AG10803 (cell line): ENCODE data around the gene PADI1.
A peak's percentile ranks its signal among the peaks of the same experiment; 100 is the strongest.

Experiments
- DNase-seq: peaks from one replicate; pipeline ENCODE4 v3.0.0; 2010; ENCODE audit warnings: low read depth
- H3K4me3 ChIP-seq: 2 replicates; pipeline ENCODE4 v1.5.1; 2011; ENCODE audit warnings: mild to moderate bottlenecking, low read length, control low read depth
- TF ChIP-seq, protein P1 (sequence below): conservative IDR thresholded peaks from 2 replicates; pipeline ENCODE4 v1.5.1; 2011; ENCODE audit warnings: mild to moderate bottlenecking, low read length, control low read depth, inconsistent platforms

PADI1 gene

DNA sequence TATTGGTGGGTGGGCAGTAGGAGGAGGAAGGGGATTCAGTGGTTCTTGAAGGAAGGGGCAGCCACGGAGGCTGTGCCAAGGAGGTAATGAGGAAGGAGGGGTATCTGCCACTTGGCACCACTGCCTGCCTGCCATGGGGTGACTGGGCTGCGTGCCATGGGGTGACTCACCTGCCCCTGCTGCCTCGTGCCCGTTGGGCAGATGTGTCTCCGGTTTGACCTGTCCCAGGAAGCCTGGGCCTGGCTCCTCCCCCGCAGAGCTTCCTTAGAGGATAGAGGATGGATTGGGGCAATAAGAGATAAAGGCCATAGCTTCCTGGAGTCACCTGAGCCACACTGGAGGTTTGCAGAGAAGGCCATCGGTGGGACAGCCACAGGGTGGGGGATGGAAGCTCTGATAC is 45.7 kb downstream of the PADI1 start:
- TF ChIP-seq, protein P1, sequence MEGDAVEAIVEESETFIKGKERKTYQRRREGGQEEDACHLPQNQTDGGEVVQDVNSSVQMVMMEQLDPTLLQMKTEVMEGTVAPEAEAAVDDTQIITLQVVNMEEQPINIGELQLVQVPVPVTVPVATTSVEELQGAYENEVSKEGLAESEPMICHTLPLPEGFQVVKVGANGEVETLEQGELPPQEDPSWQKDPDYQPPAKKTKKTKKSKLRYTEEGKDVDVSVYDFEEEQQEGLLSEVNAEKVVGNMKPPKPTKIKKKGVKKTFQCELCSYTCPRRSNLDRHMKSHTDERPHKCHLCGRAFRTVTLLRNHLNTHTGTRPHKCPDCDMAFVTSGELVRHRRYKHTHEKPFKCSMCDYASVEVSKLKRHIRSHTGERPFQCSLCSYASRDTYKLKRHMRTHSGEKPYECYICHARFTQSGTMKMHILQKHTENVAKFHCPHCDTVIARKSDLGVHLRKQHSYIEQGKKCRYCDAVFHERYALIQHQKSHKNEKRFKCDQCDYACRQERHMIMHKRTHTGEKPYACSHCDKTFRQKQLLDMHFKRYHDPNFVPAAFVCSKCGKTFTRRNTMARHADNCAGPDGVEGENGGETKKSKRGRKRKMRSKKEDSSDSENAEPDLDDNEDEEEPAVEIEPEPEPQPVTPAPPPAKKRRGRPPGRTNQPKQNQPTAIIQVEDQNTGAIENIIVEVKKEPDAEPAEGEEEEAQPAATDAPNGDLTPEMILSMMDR, result no peak
- no peak overlapping the region for H3K4me3 ChIP-seq
- no peak for DNase-seq

DNA sequence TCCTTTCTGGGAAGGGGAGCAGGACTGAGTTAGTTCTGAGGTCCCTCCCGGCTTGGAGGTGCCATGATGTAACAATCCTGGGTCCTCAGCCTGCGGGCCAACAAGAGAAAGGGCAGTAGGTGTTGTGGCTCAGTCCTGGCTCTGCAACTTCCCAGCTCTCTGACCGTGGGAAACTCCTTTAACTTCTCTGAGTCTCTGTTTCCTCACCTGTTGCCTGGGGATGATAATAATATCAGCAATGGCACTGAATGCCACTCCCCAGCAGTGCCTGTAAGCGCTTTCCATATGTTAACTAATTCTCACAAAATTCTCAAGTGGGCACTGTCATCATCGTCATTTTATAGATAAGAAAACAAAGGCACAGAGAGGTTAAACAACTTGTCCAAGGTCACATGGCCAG is 46.3 kb downstream of the PADI1 start:
- DNase-seq, result no peak
- TF ChIP-seq, protein P1, result no peak

DNA sequence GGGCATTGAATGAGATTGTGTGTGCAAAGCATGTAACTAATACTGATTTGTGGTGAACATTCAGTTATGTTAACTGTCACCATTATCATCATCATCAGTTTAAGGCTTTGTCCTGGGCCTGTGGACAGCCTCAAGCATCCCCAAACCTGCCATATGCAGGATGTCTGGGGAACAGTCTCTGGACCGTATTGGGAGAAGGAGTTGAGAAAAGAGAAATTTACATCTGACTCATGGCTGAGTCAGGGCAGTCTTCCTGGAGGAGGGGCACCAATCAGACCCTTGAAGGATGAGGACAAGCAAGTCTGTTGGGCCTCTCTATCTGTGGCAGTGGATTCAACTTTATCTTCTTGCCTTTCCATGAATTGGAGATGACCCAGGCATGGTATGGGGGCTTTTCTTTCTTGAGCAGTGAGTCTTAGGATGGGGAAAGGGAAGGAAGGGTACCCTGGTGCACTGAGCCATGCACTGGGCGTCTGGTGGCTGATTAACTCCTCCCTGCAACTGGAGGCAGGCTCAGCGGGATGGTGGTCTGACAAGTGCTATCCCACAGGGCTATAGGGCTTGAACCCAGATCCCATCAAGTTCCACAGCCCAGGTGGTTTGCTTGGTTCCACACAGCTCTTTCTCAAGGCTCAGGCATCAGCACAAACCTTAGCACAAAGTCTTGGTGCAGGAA is 46.9 kb downstream of the PADI1 start:
- TF ChIP-seq, protein P1, result no peak
- H3K4me3 ChIP-seq, result no peak overlapping the region
- DNase-seq, result peak; percentile 25

More for the DNA sequence above, 46.3 kb downstream of the PADI1 start:
- H3K4me3 ChIP-seq, result no peak overlapping the region

DNA sequence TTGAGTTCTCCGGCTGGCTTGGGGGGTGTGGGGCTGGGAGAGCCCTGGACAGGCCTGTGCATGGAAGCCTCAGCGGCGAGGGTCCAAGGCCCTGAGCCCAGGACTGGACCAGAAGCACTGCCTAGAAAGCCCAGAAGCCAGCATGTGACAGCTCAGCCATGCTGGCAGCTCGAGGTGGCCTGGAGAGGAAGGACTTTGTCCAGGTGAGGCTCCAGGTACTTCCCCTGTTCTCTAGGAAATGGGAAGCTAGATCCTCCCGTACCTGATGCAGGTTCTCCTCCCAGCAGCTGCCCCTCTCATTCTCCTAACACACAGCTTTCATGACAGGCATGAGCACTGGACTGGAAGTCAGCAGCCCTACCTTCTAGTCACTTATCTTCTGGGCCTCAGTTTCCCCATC is 50.4 kb downstream of the PADI1 start:
- TF ChIP-seq, protein P1, result no peak
- DNase-seq, result no peak
- no peak overlapping the region for H3K4me3 ChIP-seq

DNA sequence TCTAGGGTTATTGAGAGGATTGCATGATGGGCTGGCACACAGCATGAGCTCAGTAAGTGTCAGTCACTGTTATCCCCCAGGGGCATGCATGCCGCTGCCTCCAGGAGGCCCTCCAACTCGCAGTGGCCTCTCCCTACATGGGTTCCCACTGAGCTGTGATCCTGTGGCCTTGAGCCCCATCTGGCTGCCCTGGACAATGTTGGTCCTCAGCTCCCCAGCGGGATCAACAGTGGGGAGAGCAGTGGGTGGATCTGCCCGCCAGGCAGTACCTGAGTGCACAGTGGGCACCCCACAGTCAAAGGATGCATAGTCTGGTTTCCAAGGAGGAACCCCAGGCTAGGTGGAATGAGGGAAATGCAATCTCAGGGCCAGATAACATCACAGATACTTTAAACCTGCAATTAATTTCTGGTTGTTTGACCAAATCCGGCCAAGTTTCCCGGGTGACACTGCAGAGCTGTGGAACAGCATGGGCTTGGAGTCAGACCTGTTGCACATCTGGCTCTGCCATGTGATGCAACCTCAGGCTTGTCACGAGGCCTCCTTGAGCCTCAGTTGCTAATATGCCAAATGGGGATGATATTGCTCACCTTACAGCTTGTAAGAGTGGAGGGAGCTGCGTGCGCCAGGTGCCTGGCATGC is 53.3 kb downstream of the PADI1 start:
- no peak overlapping the region for H3K4me3 ChIP-seq
- peak; percentile 84 for DNase-seq
- TF ChIP-seq, protein P1, result no peak

DNA sequence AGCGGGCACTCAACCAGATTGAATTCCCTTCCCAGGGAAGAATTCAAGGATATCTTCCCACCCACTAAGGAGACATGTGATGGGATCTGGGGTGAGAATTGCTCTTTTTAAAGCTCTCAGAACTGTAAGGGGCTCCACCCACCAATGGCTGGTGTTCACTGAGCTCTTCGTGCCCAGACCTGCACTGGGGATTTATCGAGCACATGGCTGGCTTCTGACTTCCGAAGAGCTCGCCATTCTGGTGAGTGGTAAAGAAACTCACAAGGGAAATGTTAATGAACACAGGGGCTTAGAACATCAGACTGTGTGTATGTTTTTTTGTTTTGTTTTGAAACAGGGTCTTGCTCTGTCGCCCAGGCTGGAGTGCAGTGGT is 53.8 kb downstream of the PADI1 start:
- H3K4me3 ChIP-seq, result no peak overlapping the region
- TF ChIP-seq, protein P1, result no peak
- DNase-seq, result no peak

DNA sequence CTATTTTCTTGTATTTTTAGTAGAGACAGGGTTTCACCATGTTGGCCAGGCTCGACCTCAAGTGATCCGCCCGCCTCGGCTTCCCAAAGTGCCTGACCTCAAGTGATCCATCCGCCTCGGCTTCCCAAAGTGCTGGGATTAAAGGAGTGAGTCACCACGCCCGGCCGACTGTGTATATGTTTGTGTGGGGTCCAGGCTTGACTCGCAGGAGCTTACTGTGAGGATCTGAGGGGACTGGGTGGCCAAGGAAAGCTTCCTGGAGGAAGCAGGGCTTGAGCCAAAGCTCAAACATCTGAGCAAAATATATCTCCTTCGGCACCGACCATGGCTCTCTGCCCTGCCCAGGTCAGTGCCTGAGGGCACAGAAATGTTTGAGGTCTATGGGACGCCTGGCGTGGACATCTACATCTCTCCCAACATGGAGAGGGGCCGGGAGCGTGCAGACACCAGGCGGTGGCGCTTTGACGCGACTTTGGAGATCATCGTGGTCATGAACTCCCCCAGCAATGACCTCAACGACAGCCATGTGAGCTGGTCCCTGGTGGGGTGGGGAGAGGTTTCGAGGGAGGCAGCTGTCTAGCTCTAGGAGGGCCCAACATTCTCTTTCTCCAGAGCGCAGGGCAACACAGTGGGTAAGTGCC is 54.4 kb downstream of the PADI1 start:
- H3K4me3 ChIP-seq, result no peak overlapping the region
- TF ChIP-seq, protein P1, result no peak
- peak; percentile 28 for DNase-seq
